Osteoblast (primary cell): ENCODE measurements around the gene ADAMTS9. TPM values are rescaled to one million over a fixed set of nuclear protein-coding genes. Genes with fewer than 3 reads are reported as not detected.

ENCODE experiments used
- DNase-seq: peaks from one replicate; pipeline ENCODE4 v3.0.0; 2011; ENCODE audit warnings: low spot score, mixed read lengths; ENCODE audit not compliant: insufficient read length; ENCODE audit errors: missing footprints
- H2AFZ ChIP-seq: 2 replicates; pipeline ENCODE4 v1.6.0; 2011; ENCODE audit warnings: mild to moderate bottlenecking, low read length
- H3K27ac ChIP-seq: 2 replicates; pipeline ENCODE4 v1.5.1; 2011; ENCODE audit warnings: mild to moderate bottlenecking, low read depth, low read length, moderate library complexity
- H3K27me3 ChIP-seq: 2 replicates; pipeline ENCODE4 v1.6.0; 2012; ENCODE audit warnings: mild to moderate bottlenecking, control low read depth, inconsistent platforms, low read length, moderate library complexity; ENCODE audit not compliant: insufficient read depth
- H3K36me3 ChIP-seq: 2 replicates; pipeline ENCODE4 v1.5.1; 2011; ENCODE audit warnings: mild to moderate bottlenecking, low read length, control low read depth, moderate library complexity; ENCODE audit not compliant: insufficient read depth
- H3K4me1 ChIP-seq: 2 replicates; pipeline ENCODE4 v1.5.1; 2011; ENCODE audit warnings: mild to moderate bottlenecking, low read length, control low read depth, moderate library complexity; ENCODE audit not compliant: insufficient read depth
- H3K4me2 ChIP-seq: 2 replicates; pipeline ENCODE4 v1.6.0; 2011; ENCODE audit warnings: mild to moderate bottlenecking, low read length; ENCODE audit not compliant: insufficient read depth
- H3K4me3 ChIP-seq: fragments of 200-600 bp; sonication (generic); 3 replicates; pipeline ENCODE4 v1.5.1; 2012; ENCODE audit warnings: mild to moderate bottlenecking, low read length, inconsistent platforms; ENCODE audit not compliant: insufficient read depth
- H3K79me2 ChIP-seq: 2 replicates; pipeline ENCODE4 v1.6.0; 2012; ENCODE audit warnings: mild to moderate bottlenecking, low read length, control low read depth, inconsistent platforms; ENCODE audit not compliant: insufficient read depth
- H3K9me3 ChIP-seq: 2 replicates; pipeline ENCODE4 v1.5.1; 2011; ENCODE audit warnings: low read depth, low read length, control low read depth
- H4K20me1 ChIP-seq: 2 replicates; pipeline ENCODE4 v1.6.0; 2012; ENCODE audit warnings: mild to moderate bottlenecking, low read length, control low read depth; ENCODE audit not compliant: insufficient read depth
- total RNA-seq: library from RNA; depleted of rRNA; stranded (reverse); fragments of >200 nt; gene quantifications from 2 replicates; pipeline ENCODE4 v1.2.3, GENCODE V29; 2012
- TF ChIP-seq, protein P1 (sequence below): IDR thresholded peaks from 2 replicates; pipeline ENCODE4 v1.5.1; 2011; ENCODE audit warnings: mild to moderate bottlenecking, low read depth, low read length, moderate library complexity; ENCODE audit errors: extremely low read depth

ADAMTS9 gene
- total RNA-seq, 1 donor: 4.0 TPM

DNA sequence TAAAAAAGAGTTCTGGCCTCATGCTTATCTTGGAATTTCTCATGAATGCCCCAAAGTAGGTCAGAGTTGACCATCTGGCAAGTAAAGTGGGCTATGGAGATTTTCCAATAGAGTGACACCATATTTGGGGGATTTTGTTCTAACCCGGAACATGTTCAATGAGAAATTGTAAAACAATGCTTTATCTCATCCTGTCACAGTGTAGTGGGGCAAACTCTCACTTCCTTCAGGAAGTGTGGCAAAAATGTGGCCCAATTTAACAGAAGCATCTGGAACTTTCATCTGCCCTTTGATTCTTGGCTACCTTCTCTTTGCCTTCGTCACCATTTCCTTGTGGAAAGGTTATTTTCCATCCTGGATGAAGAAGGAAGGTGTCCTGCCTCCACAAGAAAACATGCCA lies 70.8 kb downstream of the ADAMTS9 start:
- no peaks in the 10 kb centered on the region for H3K36me3 ChIP-seq
- no peak overlapping the region for H3K4me3 ChIP-seq
- H3K9me3 ChIP-seq: no peaks in the 10 kb centered on the region
- no peaks in the 10 kb centered on the region for H3K27me3 ChIP-seq
- DNase-seq: no peak
- H3K79me2 ChIP-seq: no peaks in the 10 kb centered on the region
- no peaks in the 10 kb centered on the region for H3K4me1 ChIP-seq
- H3K4me2 ChIP-seq: no peak overlapping the region
- TF ChIP-seq, protein P1, sequence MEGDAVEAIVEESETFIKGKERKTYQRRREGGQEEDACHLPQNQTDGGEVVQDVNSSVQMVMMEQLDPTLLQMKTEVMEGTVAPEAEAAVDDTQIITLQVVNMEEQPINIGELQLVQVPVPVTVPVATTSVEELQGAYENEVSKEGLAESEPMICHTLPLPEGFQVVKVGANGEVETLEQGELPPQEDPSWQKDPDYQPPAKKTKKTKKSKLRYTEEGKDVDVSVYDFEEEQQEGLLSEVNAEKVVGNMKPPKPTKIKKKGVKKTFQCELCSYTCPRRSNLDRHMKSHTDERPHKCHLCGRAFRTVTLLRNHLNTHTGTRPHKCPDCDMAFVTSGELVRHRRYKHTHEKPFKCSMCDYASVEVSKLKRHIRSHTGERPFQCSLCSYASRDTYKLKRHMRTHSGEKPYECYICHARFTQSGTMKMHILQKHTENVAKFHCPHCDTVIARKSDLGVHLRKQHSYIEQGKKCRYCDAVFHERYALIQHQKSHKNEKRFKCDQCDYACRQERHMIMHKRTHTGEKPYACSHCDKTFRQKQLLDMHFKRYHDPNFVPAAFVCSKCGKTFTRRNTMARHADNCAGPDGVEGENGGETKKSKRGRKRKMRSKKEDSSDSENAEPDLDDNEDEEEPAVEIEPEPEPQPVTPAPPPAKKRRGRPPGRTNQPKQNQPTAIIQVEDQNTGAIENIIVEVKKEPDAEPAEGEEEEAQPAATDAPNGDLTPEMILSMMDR: no peak
- no peaks in the 10 kb centered on the region for H4K20me1 ChIP-seq
- no peak overlapping the region for H3K27ac ChIP-seq
- H2AFZ ChIP-seq: no peak overlapping the region

DNA sequence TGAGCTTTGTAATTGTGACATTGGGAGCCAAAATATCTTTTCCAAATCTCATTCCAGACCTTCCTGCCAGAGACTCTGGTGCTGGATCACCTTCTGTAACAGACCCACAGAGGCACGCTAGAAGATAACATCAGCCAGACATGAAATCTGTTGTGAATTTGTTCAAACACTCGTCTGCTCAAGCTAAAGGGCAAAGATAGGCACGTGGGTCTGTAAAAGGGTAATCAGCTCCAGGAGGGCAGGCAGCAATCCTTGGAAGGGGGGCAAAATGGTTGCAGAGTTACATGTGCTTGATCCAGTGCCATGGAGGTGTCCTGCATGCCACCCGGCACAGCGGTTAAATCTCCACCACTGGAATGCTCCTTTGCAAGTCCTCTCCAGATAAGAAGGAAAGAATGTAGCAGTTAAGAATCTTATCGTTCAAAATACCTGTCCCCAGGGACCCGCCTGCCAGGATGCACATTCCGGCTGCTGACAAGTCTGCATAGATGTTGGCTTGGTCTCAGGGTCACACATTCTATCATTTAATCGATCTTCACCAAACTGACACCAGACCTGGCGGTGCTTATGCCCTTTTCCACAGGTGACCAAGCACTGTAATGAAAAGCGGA lies 74.8 kb downstream of the ADAMTS9 start:
- no peak overlapping the region for H2AFZ ChIP-seq
- H3K79me2 ChIP-seq: no peaks in the 10 kb centered on the region
- no peak overlapping the region for H3K4me3 ChIP-seq
- TF ChIP-seq, protein P1: no peak
- H3K4me1 ChIP-seq: no peaks in the 10 kb centered on the region
- H3K36me3 ChIP-seq: no peaks in the 10 kb centered on the region
- H3K27me3 ChIP-seq: no peaks in the 10 kb centered on the region
- no peaks in the 10 kb centered on the region for H4K20me1 ChIP-seq
- no peak overlapping the region for H3K4me2 ChIP-seq
- H3K9me3 ChIP-seq: no peaks in the 10 kb centered on the region
- no peak for DNase-seq
- no peak overlapping the region for H3K27ac ChIP-seq

DNA sequence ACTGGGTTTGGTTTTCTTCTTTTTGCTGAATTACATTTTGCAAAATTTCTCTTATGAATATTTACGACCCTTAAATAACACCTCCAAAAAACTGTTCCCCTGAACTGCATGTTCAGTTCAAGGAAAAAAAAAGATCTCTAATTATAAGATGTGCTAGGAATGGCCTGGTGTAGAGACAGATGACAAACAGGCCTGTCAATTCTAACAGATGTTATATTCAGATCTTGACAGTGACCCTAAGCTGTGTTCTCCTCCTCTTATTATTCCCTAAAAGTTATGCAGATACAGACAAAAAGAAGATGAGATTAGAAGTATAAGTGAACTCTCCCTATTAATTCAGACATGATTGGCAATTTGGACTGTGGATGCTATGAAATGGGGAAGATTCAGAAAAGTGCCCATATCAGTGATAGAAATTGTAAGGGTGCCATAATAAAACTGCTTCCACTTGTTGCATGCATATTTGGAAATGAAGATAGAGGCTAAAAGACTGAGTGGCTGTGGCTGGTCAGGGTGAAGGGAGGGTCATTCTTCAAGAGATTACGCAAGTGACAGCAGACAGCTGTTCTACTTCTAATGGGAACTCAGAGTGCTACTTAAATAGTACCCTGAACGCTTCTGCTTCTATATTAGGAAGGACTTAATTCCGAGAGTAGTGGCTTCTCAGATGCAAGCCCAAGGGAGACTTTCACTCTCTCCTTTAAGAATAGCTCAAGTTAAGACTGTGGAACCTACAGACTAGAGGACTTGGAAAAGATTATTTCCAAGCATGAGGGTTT lies 75.5 kb downstream of the ADAMTS9 start:
- no peak overlapping the region for H3K27ac ChIP-seq
- no peaks in the 10 kb centered on the region for H4K20me1 ChIP-seq
- H3K36me3 ChIP-seq: no peaks in the 10 kb centered on the region
- DNase-seq: no peak
- H3K4me1 ChIP-seq: no peaks in the 10 kb centered on the region
- H3K4me3 ChIP-seq: no peak overlapping the region
- no peaks in the 10 kb centered on the region for H3K79me2 ChIP-seq
- no peak overlapping the region for H3K4me2 ChIP-seq
- TF ChIP-seq, protein P1: no peak
- H3K27me3 ChIP-seq: no peaks in the 10 kb centered on the region
- no peaks in the 10 kb centered on the region for H3K9me3 ChIP-seq
- no peak overlapping the region for H2AFZ ChIP-seq

DNA sequence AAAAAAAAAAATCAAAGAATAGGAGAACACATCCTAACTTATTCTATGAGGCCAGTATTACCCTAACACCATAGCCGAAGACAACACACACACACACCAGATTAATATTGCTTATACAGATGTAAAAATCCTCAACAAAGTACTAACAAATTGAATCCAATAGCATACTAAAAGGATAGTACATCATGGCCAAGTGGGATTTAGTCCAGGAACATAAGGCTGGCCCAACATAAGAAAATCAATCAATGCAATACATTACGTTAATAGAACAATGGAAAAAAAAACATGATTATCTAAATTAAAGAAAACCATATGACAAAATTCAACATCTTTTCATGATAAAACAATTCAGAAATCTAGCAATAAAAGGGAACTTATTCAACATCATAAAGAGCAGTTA lies 79.1 kb downstream of the ADAMTS9 start:
- Histone ChIP-seq H4K20me1 (no peaks in the 10 kb centered on the region), H3K4me3 (no peak overlapping the region), H2AFZ (no peak overlapping the region), H3K27me3 (no peaks in the 10 kb centered on the region), H3K4me2 (no peak overlapping the region), H3K79me2 (no peaks in the 10 kb centered on the region), H3K27ac (no peak overlapping the region), H3K36me3 (no peaks in the 10 kb centered on the region), H3K4me1 (no peaks in the 10 kb centered on the region), H3K9me3 (no peaks in the 10 kb centered on the region)
- TF ChIP-seq, protein P1: no peak
- no peak for DNase-seq
